Measurements from ENCODE around the gene CD180.

Gene CD180

GRCh38 chr5:67168069-67168468, 28.5 kb downstream of the CD180 start:
- no peak for DNase-seq
- in situ Hi-C loops (cut with MboI; ENCODE audit: low pct_unique_long_range_greater_than_20kb, low sequenced_read_pairs): no loop called here

DNA sequence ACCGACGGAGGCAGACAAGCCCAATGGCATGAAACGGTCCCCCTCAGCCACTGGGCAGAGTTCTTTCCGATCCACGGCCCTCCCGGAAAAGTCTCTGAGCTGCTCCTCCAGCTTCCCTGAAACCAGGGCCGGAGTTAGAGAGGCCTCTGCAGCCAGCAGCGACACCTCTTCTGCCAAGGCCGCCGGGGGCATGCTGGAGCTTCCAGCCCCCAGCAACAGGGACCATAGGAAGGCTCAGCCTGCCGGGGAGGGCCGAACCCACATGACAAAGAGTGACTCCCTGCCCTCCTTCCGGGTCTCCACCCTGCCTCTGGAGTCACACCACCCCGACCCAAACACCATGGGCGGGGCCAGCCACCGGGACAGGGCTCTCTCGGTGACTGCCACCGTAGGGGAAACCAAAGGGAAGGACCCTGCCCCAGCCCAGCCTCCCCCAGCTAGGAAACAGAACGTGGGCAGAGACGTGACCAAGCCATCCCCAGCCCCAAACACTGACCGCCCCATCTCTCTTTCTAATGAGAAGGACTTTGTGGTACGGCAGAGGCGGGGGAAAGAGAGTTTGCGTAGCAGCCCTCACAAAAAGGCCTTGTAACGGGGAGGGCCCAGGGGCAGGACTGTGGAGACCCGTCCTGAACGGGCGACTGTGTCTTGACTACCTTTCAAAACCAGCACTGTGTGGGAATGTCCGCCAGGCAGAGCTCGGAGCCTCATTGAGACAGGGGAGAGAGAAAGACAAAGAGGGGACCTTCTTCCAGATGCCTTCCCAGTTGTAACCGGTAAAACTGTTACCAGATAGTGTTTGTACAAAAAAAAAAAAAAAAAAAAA, 29.9 kb downstream of the CD180 start:
- no peak for DNase-seq
- in situ Hi-C loops (cut with MboI; ENCODE audit: low pct_unique_long_range_greater_than_20kb, low sequenced_read_pairs): no loop called here

GRCh38 chr5:67165526-67166459, 30.8 kb downstream of the CD180 start:
- peak; percentile 83 for DNase-seq
- in situ Hi-C loops (cut with MboI; ENCODE audit: low pct_unique_long_range_greater_than_20kb, low sequenced_read_pairs): no loop called here

DNA sequence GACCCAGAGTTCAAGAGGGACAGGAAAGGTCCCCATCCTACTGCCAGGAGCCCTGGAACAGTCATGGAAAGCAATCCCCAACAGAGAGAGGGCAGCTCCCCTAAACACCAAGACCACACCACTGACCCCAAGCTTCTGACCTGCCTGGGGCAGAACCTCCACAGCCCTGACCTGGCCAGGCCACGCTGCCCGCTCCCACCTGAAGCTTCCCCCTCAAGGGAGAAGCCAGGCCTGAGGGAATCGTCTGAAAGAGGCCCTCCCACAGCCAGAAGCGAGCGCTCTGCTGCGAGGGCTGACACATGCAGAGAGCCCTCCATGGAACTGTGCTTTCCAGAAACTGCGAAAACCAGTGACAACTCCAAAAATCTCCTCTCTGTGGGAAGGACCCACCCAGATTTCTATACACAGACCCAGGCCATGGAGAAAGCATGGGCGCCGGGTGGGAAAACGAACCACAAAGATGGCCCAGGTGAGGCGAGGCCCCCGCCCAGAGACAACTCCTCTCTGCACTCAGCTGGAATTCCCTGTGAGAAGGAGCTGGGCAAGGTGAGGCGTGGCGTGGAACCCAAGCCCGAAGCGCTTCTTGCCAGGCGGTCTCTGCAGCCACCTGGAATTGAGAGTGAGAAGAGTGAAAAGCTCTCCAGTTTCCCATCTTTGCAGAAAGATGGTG, 31.6 kb downstream of the CD180 start:
- in situ Hi-C loops (cut with MboI; ENCODE audit: low pct_unique_long_range_greater_than_20kb, low sequenced_read_pairs): no loop called here
- DNase-seq: no peak

GRCh38 chr5:67163863-67164595, 32.6 kb downstream of the CD180 start:
- in situ Hi-C loops (cut with MboI; ENCODE audit: low pct_unique_long_range_greater_than_20kb, low sequenced_read_pairs): no loop called here
- DNase-seq: no peak

DNA sequence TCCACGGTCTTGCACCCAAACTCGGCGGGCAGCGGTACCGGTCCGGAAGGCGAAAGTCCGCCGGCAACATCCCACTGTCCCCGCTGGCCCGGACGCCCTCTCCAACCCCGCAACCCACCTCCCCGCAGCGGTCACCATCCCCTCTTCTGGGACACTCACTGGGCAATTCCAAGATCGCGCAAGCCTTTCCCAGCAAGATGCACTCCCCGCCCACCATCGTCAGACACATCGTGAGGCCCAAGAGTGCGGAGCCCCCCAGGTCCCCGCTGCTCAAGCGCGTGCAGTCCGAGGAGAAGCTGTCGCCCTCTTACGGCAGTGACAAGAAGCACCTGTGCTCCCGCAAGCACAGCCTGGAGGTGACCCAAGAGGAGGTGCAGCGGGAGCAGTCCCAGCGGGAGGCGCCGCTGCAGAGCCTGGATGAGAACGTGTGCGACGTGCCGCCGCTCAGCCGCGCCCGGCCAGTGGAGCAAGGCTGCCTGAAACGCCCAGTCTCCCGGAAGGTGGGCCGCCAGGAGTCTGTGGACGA, 33.3 kb downstream of the CD180 start:
- DNase-seq: no peak
- in situ Hi-C loops (cut with MboI; ENCODE audit: low pct_unique_long_range_greater_than_20kb, low sequenced_read_pairs): no loop called here

DNA sequence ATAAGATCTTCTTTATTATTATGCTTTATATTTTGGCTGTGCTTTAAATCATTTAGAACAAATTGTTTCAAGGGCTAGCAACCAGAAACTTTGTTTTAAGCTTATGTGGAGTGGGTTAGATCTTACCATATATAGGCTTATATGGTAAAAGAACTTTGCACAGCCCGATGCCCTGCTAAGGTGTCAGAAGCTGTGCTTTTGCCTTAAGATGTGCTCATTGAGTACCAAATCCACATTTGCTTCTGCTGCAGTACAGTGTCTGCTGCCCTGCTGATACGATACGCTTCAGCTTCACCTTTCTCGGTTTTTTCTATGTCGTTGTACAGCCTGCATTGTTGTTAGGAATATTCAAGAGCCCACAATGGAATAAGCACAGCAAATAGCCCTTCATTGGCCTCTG, 34.8 kb downstream of the CD180 start:
- in situ Hi-C loops (cut with MboI; ENCODE audit: low pct_unique_long_range_greater_than_20kb, low sequenced_read_pairs): no loop called here
- DNase-seq: no peak

DNA sequence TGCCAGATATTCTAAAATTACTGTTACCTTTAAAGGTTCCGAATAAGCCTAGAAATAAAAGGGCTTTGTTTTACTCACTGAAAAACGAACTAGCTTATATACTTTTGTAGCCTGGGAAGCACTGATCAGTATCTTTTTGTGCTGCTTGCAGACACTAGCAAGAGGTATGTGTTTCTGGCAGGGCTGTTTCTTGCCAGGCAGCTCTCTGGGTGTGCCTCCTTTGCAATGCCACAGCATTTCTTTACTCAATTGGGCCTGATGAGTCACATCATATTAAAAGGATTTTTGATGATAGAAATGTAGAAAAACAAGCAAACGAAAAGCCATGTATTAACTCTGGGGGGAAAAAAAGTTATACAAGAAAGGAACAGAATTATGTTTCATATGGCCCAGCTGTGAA, 35.6 kb downstream of the CD180 start:
- in situ Hi-C loops (cut with MboI; ENCODE audit: low pct_unique_long_range_greater_than_20kb, low sequenced_read_pairs): no loop called here
- DNase-seq: no peak

- DNase-seq: no peak
- in situ Hi-C loops (cut with MboI; ENCODE audit: low pct_unique_long_range_greater_than_20kb, low sequenced_read_pairs): no loop called here
Observed at GRCh38 chr5:67160272-67160671, 36.3 kb downstream of the CD180 start.

DNA sequence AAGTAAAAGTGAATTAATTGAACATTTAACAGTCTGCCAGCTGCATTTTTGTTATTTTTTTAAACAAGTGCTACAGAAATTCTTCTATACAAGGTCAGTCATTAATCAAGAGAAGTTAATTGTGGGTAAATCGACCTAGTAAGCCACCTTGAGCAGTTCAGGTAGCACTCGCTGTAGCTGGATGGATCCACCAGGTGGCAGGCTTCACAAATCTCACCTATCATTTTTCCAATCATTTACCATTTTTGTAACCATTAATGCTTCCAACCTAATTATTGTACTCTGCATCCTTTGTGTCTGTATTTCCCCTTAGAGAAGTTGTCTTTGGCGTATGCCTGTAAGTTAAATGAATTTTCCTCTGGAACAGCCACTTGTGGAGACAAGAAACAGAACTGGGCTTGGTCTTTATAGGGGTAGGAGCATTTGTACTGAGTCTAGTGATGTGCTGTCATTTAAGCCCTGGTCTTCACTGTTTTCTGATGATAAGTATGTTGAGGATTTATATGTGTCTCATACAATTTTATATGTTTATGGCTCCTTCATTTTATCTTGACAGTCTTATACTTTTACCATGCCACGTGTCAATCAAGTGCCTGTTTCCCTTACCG, 39.5 kb downstream of the CD180 start:
- in situ Hi-C loops (cut with MboI; ENCODE audit: low pct_unique_long_range_greater_than_20kb, low sequenced_read_pairs): no loop called here
- DNase-seq: peak; percentile 58

DNA sequence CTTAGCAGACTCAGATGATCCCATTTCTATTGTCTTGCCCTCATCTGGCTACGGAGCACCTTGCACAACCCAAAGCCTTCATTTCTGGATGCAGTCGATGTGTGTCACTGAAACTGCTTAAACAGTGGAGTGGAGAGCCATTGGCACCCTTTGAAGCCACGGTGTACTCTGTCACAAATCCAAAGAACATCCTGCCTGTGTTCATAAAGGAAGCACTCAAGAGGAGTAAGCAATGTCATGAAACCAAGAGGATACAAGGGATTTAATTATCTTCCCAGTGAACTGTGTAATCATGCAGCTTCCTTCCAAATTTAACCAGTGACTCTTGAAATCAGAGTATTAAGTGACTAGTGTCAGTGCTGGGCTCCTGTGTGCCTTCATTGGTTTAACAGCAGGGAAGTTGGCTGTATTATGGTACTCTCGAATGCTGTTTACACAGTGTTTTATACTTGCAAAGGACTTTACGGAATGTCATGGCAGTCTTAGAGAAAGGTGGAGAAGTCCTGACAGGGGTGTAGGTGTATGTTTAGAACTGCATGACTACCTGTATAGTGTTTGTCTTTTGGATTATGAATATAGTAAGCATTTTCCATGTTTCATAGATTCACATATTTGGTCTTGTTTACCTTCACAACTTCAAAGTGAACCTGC, 41.9 kb downstream of the CD180 start:
- in situ Hi-C loops (cut with MboI; ENCODE audit: low pct_unique_long_range_greater_than_20kb, low sequenced_read_pairs): no loop called here
- DNase-seq: no peak

DNA sequence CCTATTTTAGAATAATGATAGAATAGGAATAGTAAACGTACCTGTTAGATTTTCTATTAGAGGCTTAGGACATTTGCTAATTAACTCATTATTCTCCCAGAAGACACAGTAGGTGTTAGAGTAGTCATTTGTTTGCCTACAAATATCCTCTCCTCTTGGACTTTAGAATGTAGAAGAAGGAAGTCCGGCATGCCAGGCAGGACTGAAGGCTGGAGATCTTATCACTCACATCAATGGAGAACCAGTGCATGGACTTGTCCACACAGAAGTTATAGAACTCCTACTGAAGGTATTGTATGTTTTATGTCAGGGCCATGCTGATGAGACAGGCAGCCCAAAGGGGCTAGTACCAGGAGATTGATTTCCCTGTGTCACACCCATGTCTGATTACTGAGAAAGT, 43.3 kb downstream of the CD180 start:
- no peak for DNase-seq
- in situ Hi-C loops (cut with MboI; ENCODE audit: low pct_unique_long_range_greater_than_20kb, low sequenced_read_pairs): no loop called here

- in situ Hi-C loops (cut with MboI; ENCODE audit: low pct_unique_long_range_greater_than_20kb, low sequenced_read_pairs): no loop called here
- no peak for DNase-seq
Observed at GRCh38 chr5:67152400-67152799, 44.2 kb downstream of the CD180 start.

- in situ Hi-C loops (cut with MboI; ENCODE audit: low pct_unique_long_range_greater_than_20kb, low sequenced_read_pairs): no loop called here
- DNase-seq: no peak
Observed at GRCh38 chr5:67149951-67150523, 46.6 kb downstream of the CD180 start.

- DNase-seq: no peak
- in situ Hi-C loops (cut with MboI; ENCODE audit: low pct_unique_long_range_greater_than_20kb, low sequenced_read_pairs): no loop called here
Observed at GRCh38 chr5:67149057-67149950, 47.3 kb downstream of the CD180 start.

DNA sequence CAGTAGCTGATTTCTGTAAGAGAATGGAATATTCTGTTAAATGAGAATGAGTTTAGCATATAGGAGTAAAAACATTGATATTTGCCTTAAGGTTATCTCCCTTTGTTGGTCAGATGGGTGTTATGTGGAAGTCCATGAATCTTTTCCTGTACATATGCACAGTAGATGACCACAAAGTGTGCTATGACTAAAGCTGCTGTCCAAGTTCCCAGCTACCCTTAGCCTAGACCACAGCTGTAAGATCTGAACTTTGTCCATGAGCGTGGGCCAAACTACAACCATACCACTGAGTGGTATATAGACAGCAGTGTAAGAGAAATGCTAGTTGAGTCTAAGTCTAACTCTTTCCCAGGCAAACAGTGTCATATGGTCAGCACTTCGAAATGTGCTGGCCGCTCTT, 48.8 kb downstream of the CD180 start:
- no peak for DNase-seq
- in situ Hi-C loops (cut with MboI; ENCODE audit: low pct_unique_long_range_greater_than_20kb, low sequenced_read_pairs): no loop called here

DNA sequence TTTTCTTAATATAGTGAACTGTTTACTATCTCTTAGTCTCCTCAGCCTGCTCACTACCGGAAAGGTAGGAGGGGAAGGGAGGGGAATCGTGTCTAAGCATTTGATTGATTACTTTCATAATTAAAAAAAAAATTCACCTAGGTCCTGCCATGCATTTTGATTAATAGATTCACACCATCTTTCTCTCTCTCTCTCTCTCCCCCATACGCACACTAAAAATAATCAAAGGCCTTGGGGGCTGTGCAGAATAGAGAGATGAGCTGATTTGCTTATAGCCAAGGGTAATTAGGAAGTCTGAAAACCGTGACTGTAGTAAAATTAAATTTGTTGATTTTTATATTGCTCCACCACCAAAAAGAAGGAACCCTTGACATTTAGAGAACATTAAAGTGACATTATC, 49.6 kb downstream of the CD180 start:
- in situ Hi-C loops (cut with MboI; ENCODE audit: low pct_unique_long_range_greater_than_20kb, low sequenced_read_pairs): no loop called here
- no peak for DNase-seq

Measured in KBM-7 (cell line).